Measurements from ENCODE around the gene MEGF8.

The MEGF8 gene

DNA sequence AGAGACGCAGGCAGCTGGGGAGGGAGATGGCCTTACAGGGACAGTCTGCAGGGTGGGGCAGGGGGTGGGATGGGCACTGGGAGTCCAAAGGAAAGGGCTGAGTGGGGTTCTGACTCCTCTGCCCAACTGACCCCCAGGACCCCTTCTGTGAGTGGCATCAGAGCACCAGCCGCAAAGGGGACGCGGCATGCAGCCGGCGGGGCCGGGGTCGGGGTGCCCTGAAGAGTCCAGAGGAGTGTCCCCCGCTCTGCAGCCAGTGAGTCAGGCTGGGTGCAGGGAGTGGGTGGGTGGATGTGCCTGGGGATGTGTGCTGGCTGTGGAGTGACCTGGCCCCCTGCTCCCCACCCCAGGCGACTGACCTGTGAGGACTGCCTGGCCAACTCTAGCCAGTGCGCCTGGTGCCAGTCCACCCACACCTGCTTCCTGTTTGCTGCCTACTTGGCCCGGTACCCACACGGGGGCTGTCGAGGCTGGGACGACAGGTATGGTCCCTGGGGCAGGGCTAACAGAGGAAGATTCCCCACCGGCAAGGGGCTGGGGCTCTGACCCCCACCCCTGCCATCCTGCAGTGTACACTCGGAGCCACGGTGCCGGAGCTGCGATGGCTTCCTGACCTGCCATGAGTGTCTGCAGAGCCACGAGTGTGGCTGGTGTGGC is 25.8 kb downstream of the MEGF8 start:
- DNase-seq (ENCODE audit: low read depth in 1 of 2, low spot score in 1 of 2) = no peak
- Histone ChIP-seq H3K27me3 (ENCODE audit: insufficient read depth, poor library complexity, severe bottlenecking) (no peaks in the 10 kb centered on the region), H3K27ac (replicated peaks) (no peak overlapping the region), H3K4me3 (replicated peaks; ENCODE audit: insufficient read depth, low read length) (no peak overlapping the region)
- TF ChIP-seq POLR2AphosphoS5 (IDR thresholded peaks at IDR 0.05; ENCODE audit: low read depth) (no peak), GABPA (IDR thresholded peaks at IDR 0.05; ENCODE audit: low read depth) (no peak), SPI1 (IDR thresholded peaks at IDR 0.05; ENCODE audit: borderline replicate concordance, low read depth) (no peak)
- TF ChIP-seq, protein P1, sequence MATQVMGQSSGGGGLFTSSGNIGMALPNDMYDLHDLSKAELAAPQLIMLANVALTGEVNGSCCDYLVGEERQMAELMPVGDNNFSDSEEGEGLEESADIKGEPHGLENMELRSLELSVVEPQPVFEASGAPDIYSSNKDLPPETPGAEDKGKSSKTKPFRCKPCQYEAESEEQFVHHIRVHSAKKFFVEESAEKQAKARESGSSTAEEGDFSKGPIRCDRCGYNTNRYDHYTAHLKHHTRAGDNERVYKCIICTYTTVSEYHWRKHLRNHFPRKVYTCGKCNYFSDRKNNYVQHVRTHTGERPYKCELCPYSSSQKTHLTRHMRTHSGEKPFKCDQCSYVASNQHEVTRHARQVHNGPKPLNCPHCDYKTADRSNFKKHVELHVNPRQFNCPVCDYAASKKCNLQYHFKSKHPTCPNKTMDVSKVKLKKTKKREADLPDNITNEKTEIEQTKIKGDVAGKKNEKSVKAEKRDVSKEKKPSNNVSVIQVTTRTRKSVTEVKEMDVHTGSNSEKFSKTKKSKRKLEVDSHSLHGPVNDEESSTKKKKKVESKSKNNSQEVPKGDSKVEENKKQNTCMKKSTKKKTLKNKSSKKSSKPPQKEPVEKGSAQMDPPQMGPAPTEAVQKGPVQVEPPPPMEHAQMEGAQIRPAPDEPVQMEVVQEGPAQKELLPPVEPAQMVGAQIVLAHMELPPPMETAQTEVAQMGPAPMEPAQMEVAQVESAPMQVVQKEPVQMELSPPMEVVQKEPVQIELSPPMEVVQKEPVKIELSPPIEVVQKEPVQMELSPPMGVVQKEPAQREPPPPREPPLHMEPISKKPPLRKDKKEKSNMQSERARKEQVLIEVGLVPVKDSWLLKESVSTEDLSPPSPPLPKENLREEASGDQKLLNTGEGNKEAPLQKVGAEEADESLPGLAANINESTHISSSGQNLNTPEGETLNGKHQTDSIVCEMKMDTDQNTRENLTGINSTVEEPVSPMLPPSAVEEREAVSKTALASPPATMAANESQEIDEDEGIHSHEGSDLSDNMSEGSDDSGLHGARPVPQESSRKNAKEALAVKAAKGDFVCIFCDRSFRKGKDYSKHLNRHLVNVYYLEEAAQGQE (IDR thresholded peaks at IDR 0.05; ENCODE audit: insufficient replicate concordance, low read depth) = no peak
- TF ChIP-seq, protein P2, sequence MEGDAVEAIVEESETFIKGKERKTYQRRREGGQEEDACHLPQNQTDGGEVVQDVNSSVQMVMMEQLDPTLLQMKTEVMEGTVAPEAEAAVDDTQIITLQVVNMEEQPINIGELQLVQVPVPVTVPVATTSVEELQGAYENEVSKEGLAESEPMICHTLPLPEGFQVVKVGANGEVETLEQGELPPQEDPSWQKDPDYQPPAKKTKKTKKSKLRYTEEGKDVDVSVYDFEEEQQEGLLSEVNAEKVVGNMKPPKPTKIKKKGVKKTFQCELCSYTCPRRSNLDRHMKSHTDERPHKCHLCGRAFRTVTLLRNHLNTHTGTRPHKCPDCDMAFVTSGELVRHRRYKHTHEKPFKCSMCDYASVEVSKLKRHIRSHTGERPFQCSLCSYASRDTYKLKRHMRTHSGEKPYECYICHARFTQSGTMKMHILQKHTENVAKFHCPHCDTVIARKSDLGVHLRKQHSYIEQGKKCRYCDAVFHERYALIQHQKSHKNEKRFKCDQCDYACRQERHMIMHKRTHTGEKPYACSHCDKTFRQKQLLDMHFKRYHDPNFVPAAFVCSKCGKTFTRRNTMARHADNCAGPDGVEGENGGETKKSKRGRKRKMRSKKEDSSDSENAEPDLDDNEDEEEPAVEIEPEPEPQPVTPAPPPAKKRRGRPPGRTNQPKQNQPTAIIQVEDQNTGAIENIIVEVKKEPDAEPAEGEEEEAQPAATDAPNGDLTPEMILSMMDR (IDR thresholded peaks at IDR 0.05; ENCODE audit: insufficient read depth, low read length) = no peak

DNA sequence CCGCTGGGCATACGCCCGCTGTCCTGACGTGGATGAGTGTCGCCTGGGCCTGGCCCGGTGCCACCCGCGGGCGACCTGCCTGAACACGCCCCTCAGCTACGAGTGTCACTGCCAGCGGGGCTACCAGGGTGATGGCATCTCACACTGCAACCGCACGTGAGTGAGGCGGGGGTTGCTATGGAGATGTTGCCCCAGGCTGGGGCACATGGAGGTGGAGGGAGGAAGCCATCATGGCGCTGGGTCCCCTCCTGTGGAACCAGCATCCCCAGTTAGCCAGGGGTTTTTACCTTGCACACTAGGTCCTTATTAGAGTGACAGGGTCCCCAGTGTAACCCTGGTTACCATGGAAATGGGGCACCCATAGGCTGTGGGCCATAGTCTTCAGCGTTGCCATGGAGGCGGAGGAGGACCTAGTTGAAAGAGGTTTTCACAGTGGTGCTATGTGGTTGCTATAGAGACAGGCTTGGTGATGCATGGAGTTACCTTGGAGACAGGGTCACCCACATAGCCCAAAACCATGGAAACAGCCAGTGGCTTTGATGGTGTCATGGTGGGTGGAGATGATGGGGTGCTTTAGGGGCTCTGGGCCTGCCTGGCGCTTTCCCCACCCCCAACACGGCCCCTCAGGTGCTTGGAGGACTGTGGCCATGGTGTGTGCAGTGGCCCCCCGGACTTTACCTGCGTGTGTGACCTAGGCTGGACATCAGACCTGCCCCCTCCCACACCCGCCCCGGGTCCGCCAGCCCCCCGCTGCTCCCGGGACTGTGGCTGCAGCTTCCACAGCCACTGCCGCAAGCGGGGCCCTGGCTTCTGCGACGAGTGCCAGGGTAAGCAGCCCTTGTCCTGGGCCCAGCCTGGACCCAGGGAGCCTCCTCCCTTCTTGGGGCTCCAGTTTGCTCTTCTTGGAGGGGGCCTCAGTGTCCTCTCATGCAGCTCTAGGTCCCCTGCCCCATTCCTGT is 27.1 kb downstream of the MEGF8 start:
- TF ChIP-seq, protein P2 (IDR thresholded peaks at IDR 0.05; ENCODE audit: insufficient read depth, low read length) = no peak
- TF ChIP-seq GABPA (IDR thresholded peaks at IDR 0.05; ENCODE audit: low read depth) = no peak
- TF ChIP-seq POLR2AphosphoS5 (IDR thresholded peaks at IDR 0.05; ENCODE audit: low read depth) = no peak
- TF ChIP-seq, protein P1 (IDR thresholded peaks at IDR 0.05; ENCODE audit: insufficient replicate concordance, low read depth) = no peak
- no peak for TF ChIP-seq SPI1 (IDR thresholded peaks at IDR 0.05; ENCODE audit: borderline replicate concordance, low read depth)
- DNase-seq (ENCODE audit: low read depth in 1 of 2, low spot score in 1 of 2) = no peak
- H3K27me3 ChIP-seq (ENCODE audit: insufficient read depth, poor library complexity, severe bottlenecking) = no peaks in the 10 kb centered on the region
- no peak overlapping the region for H3K27ac ChIP-seq (replicated peaks)
- no peak overlapping the region for H3K4me3 ChIP-seq (replicated peaks; ENCODE audit: insufficient read depth, low read length)

DNA sequence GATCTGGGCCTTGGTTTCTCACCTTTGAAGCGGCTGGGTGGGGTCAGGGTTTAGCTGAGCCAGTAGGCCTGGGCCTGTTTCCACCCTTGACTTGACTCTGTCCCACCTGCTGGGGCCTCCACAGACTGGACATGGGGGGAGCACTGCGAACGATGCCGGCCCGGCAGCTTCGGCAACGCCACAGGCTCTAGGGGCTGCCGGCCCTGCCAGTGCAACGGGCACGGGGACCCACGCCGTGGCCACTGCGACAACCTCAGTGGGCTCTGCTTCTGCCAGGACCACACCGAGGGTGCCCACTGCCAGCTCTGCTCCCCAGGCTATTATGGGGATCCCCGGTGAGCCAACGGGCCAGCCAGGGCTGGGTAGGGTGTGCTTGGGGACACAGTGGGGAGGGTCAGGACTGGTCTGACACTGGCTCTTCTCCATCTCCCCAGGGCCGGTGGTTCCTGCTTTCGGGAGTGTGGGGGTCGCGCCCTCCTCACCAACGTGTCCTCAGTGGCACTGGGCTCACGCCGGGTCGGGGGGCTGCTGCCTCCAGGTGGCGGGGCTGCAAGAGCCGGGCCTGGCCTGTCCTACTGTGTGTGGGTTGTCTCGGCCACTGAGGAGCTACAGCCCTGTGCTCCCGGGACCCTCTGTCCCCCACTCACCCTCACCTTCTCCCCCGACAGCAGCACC is 28.0 kb downstream of the MEGF8 start:
- H3K4me3 ChIP-seq (replicated peaks; ENCODE audit: insufficient read depth, low read length) = no peak overlapping the region
- no peak for DNase-seq (ENCODE audit: low read depth in 1 of 2, low spot score in 1 of 2)
- TF ChIP-seq SPI1 (IDR thresholded peaks at IDR 0.05; ENCODE audit: borderline replicate concordance, low read depth) (no peak), GABPA (IDR thresholded peaks at IDR 0.05; ENCODE audit: low read depth) (no peak), POLR2AphosphoS5 (IDR thresholded peaks at IDR 0.05; ENCODE audit: low read depth) (no peak)
- TF ChIP-seq, protein P1 (IDR thresholded peaks at IDR 0.05; ENCODE audit: insufficient replicate concordance, low read depth) = no peak
- TF ChIP-seq, protein P2 (IDR thresholded peaks at IDR 0.05; ENCODE audit: insufficient read depth, low read length) = no peak
- no peaks in the 10 kb centered on the region for H3K27me3 ChIP-seq (ENCODE audit: insufficient read depth, poor library complexity, severe bottlenecking)
- H3K27ac ChIP-seq (replicated peaks) = no peak overlapping the region

Measured in HL-60 (cell line).